Duodenal mucosa (tissue), 2 donors: ENCODE data around the gene HIPK3.
A peak's percentile ranks its signal among the peaks of the same experiment; 100 is the strongest.
"Not testable (repeated sequence)": the region's sequence is repeated elsewhere in the genome, so short reads cannot be mapped to it uniquely, and the experiment has no call there.

Source experiments
- H3K27ac ChIP-seq: one replicate; pipeline ENCODE4 v1.7.0; 2013; ENCODE audit warnings: low read depth, low read length
- H3K27me3 ChIP-seq, 2 donors: one replicate each; pipeline ENCODE4 v1.7.0; 2013; ENCODE audit warnings: low read length in 2 of 2, control low read depth in 1 of 2; ENCODE audit not compliant: insufficient read depth in 2 of 2, control insufficient read depth in 1 of 2
- H3K36me3 ChIP-seq, 2 donors: one replicate each; pipeline ENCODE4 v1.7.0; 2013; ENCODE audit warnings: low read length in 2 of 2, control low read depth in 1 of 2; ENCODE audit not compliant: insufficient read depth in 2 of 2, control insufficient read depth in 1 of 2
- H3K4me1 ChIP-seq, 2 donors: one replicate each; pipeline ENCODE4 v1.7.0; 2013; ENCODE audit warnings: low read length in 2 of 2, control low read depth in 1 of 2; ENCODE audit not compliant: insufficient read depth in 2 of 2, control insufficient read depth in 1 of 2
- H3K4me3 ChIP-seq, 2 donors: one replicate each; pipeline ENCODE4 v1.7.0; 2013; ENCODE audit warnings: low read length in 2 of 2, low read depth in 1 of 2
- H3K9ac ChIP-seq, 2 donors: one replicate each; pipeline ENCODE4 v1.7.0; 2013; ENCODE audit warnings: low read length in 2 of 2, low read depth in 1 of 2
- H3K9me3 ChIP-seq, 2 donors: one replicate each; pipeline ENCODE4 v1.7.0; 2013; ENCODE audit warnings: low read length in 2 of 2, control low read depth in 1 of 2; ENCODE audit not compliant: control insufficient read depth in 1 of 2

HIPK3 gene

DNA sequence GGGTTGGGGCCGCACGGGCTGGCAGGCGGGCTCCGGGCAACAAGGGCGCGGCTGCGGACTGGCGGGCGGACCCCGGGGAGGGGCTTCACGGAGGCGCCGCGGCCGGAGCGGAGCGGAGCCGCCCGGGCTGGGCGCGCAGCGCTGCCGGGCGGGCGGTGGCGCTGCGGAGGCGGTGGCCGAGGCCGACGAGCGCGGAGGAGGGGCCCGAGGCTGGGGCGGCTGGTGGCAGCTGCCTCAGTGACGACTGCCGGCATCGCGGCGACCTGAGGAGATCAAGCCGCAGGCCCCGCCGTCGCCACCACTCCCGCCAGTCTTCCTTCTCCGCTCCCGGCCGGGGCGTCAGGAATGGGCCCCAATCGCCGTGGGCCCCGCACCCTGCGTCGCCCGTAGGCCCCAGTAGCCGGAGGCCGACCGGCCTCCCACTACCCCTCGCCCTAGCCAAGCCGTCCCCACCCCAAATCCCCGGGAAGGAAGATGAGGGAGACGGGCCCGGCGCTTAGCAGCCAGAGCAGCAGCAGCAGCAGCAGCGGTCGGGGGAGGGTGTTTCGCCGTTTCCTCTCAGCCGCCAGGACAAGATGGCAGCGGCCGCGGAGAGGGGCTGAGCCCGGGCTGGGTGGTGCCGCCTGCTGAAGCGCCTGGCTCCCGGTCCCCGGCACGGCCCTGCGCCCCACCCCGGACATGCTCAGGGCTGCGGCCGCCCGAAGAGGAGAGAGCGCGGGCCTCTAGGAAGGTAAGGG, at the start of gene HIPK3:
HIPK3 (plus strand) TSS at position 222 of the 737 bp plus-strand sequence.
- Histone ChIP-seq H3K4me3 (peak within 1 kb of the TSS; percentile 95), H3K27ac (peak within 1 kb of the TSS; percentile 100), H3K4me1 (peaks cover 15 to 25% of the 10 kb centered on the region in 2 donors), H3K27me3 (no peaks in the 10 kb centered on the region), H3K9me3 (no peaks in the 10 kb centered on the region), H3K36me3 (no peaks in the 10 kb centered on the region), H3K9ac (peak within 1 kb of the TSS; percentile 99)

DNA sequence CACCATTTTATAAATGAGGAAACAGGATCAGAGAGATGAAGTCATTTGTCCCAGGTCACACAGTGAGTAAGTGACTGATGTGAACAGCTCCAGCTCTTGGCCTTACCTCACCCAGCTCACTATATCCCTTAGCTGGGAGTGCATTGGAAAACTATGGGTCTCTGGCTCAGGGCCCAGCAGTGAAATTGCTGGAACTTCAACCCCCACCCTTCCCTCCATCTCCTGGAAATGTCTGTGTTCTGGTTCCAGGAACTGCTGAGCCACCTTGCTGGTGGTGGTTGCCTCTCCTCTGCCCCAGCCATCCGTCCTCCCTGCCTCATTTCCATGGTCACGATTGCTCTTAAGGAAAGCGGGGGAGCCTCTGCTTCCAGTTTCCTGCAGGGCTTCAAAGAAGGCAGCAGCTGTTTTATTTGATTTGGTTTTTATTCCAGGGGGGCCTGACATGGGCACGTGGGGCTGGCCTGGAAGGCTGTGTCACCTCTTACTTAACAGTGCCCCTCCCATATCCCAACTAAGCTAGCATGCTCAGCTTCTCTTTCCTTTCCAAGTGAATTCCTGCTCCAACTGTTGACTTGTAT, 49.7 kb upstream of the HIPK3 start:
- H3K4me3 ChIP-seq: no peak overlapping the region
- no peak overlapping the region for H3K27ac ChIP-seq
- H3K36me3 ChIP-seq: no peaks in the 10 kb centered on the region
- no peak overlapping the region for H3K9ac ChIP-seq
- no peaks in the 10 kb centered on the region for H3K4me1 ChIP-seq
- H3K27me3 ChIP-seq: no peaks in the 10 kb centered on the region
- no peaks in the 10 kb centered on the region for H3K9me3 ChIP-seq

DNA sequence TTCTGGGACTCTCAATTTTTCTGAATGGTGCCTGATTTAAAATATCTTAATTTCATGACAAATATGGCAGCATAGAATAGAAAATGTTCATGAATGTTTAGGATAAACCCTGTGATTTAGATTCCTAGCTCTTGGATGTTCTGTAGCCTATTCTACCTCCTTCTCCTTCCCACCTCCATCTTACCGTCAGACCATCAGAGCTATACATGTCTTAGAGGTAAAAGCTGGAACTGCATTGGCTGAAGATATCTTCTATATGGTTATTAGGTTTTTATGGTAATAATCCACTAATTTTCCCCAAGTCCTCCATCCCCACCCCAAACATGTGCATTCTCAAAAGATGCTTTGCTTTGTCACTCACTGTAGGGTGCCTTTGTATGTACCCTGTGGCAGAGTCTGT, 49.0 kb upstream of the HIPK3 start:
- H3K4me3 ChIP-seq: no peak overlapping the region
- H3K9me3 ChIP-seq: no peaks in the 10 kb centered on the region
- no peaks in the 10 kb centered on the region for H3K4me1 ChIP-seq
- H3K27ac ChIP-seq: no peak overlapping the region
- no peak overlapping the region for H3K9ac ChIP-seq
- H3K27me3 ChIP-seq: no peaks in the 10 kb centered on the region
- H3K36me3 ChIP-seq: no peaks in the 10 kb centered on the region

DNA sequence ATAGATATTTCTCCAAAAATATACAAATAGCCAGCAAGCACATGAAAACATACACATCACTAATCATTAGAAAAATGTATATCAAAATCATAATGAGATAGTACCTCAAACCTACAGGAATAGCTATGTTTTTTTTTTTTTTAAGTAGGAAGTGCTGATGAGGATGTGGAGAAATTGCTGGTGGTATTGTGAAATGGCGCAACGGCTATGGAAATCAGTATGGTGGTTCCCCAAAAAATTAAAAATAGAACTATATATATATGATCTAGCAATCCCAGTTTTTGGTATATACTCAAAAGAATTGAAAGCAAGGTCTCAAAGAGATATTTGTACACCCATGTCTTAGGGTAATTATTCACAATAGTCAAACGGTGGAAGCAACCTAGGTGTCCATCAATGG, 46.0 kb upstream of the HIPK3 start:
- Histone ChIP-seq H3K4me3 (no peak overlapping the region), H3K9ac (no peak overlapping the region), H3K27ac (no peak overlapping the region), H3K9me3 (no peaks in the 10 kb centered on the region), H3K36me3 (no peaks in the 10 kb centered on the region), H3K27me3 (no peaks in the 10 kb centered on the region), H3K4me1 (no peaks in the 10 kb centered on the region)

DNA sequence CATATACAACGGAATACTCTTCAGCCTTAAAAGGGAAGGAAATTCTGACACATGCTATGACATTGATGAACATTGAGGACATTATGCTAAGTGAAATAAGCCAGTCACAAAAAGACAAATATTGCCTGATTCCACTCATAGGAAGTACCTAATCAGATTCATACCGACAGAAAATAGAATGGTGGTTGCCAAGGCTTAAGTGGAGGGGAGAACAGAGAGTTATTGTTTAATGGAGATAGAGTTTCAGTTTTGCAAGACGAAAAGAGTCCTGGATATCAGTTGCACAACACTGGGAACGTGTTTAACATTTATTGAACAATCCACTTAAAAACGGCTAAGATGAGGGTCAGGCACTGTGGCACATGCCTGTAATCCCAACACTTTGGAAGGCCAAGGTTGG, 45.6 kb upstream of the HIPK3 start:
- Histone ChIP-seq H3K36me3 (no peaks in the 10 kb centered on the region), H3K4me3 (no peak overlapping the region), H3K4me1 (no peaks in the 10 kb centered on the region), H3K9ac (no peak overlapping the region), H3K9me3 (no peaks in the 10 kb centered on the region), H3K27me3 (no peaks in the 10 kb centered on the region), H3K27ac (no peak overlapping the region)

DNA sequence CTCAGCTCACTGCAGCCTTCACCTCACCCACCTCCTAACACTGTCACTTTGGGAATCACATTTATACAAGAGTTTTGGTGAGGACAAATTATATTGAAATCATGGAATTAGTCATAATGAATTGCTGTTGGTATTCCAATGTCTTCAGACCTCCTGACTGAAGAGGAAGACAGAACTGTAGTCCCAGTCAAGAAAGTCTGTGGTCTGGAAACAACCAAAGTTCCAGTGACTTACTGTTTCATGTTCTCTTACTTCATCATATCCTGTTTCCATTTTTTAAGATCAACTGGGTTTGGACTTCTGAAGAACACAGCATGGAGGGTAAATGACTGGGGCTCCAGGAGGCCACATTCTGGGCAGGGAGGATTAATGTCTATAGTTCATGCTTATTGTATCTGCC, 43.0 kb upstream of the HIPK3 start:
- no peak overlapping the region for H3K9ac ChIP-seq
- H3K27ac ChIP-seq: no peak overlapping the region
- H3K9me3 ChIP-seq: no peaks in the 10 kb centered on the region

DNA sequence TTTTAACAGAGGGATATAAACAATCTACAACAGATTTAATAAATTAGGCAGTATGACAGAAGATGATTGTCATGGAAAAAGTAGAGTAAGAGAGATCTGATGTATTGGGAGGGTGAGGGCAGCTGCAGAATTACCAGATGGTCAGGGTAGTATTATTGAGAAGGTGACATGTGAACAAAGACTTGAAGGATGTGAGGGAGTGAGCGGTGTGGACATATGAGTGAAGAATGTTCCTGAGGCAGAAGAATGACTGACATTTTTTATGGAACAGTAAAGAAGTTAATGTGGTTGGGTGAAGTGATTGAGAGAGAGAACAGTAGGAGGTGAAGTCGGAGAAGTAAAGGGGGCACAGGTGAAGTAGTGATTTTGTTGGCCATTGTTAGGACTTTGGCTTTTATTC, 42.4 kb upstream of the HIPK3 start:
- Histone ChIP-seq H3K9ac (no peak overlapping the region), H3K27me3 (no peaks in the 10 kb centered on the region), H3K27ac (no peak overlapping the region), H3K9me3 (no peaks in the 10 kb centered on the region), H3K4me3 (no peak overlapping the region), H3K4me1 (no peaks in the 10 kb centered on the region), H3K36me3 (no peaks in the 10 kb centered on the region)

More for the DNA sequence above, 43.0 kb upstream of the HIPK3 start:
- Histone ChIP-seq H3K4me3 (no peak overlapping the region), H3K36me3 (no peaks in the 10 kb centered on the region), H3K27me3 (no peaks in the 10 kb centered on the region), H3K4me1 (no peaks in the 10 kb centered on the region)

DNA sequence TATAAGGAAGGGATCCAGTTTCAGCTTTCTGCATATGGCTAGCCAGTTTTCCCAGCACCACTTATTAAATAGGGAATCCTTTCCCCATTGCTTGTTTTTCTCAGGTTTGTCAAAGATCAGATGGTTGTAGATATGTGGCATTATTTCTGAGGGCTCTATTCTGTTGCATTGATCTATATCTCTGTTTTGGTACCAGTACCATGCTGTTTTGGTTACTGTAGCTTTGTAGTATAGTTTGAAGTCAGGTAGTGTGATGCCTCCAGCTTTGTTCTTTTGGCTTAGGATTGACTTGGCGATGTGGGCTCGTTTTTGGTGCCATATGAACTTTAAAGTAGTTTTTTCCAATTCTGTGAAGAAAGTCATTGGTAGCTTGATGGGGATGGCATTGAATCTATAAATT, 40.5 kb upstream of the HIPK3 start:
- H3K4me1 ChIP-seq, H3K9me3 ChIP-seq, H3K4me3 ChIP-seq, H3K27ac ChIP-seq, H3K9ac ChIP-seq, H3K27me3 ChIP-seq, H3K36me3 ChIP-seq: not testable (repeated sequence)

DNA sequence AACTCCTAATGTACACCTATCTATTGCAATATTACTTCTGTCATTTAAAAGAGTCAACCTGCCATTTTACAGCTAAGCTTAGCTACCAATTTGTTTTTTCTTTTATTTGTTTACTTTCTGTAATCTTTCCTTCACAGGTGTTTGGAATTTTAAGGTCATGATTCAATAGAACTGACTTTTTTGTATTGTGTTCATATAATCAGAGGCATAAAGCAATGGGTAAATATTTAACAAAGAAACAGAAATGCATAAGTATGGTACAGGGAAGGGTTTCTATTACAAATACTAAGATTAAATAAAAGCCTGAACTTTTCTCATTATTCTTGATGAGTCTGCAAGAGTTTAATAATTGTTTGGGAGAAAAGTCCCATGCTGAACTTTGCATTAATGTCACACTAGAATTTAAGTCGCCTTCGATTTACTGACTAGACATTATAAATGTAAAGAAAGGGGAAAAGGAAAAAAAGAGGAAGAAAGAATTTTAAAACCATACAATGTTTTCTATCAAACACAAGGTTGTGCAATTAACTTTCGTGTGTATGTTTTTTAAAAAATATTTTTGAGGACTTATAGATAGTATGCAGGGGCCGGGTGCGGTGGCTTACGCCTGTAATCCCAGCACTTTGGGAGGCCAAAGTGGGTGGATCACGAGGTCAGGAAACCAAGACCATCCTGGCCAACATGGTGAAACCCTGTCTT, 35.0 kb upstream of the HIPK3 start:
- no peaks in the 10 kb centered on the region for H3K9me3 ChIP-seq
- H3K9ac ChIP-seq: no peak overlapping the region
- H3K27ac ChIP-seq: no peak overlapping the region
- no peaks in the 10 kb centered on the region for H3K4me1 ChIP-seq
- H3K27me3 ChIP-seq: no peaks in the 10 kb centered on the region
- H3K4me3 ChIP-seq: no peak overlapping the region
- H3K36me3 ChIP-seq: no peaks in the 10 kb centered on the region

DNA sequence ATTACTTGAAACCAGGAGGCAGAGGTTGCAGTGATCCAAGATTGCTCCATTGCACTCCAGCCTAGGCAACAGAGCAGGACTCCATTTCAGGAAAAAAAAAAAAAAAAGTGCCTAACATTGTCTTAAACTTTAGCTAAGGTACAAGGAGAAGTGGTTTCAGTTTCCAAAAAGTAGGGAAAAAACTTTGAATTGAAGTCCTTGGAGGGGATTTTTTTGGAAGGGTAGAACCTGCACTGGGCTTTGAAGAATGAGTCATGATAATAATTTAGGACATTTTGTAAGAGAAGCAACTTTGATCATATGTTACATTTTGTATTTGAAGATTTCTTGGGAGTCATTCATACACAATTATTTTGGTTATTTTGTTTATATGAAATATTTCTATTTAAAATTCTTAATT, 31.8 kb upstream of the HIPK3 start:
- H3K4me3 ChIP-seq: no peak overlapping the region
- no peak overlapping the region for H3K27ac ChIP-seq
- H3K9ac ChIP-seq: no peak overlapping the region
- no peaks in the 10 kb centered on the region for H3K27me3 ChIP-seq
- no peaks in the 10 kb centered on the region for H3K36me3 ChIP-seq
- H3K9me3 ChIP-seq: no peaks in the 10 kb centered on the region
- H3K4me1 ChIP-seq: no peaks in the 10 kb centered on the region
